Prostate gland (tissue), 2 donors: Measurements from ENCODE around the gene SOWAHC. TPM values are rescaled to one million over a fixed set of nuclear protein-coding genes. Genes with fewer than 3 reads are reported as not detected.
A peak's percentile ranks its signal among the peaks of the same experiment; 100 is the strongest.
"Not testable (repeated sequence)": the region's sequence is repeated elsewhere in the genome, so short reads cannot be mapped to it uniquely, and the experiment has no call there.

Experiments
- DNase-seq: peaks from one replicate; pipeline ENCODE4 v3.0.0-alpha.2; 2019; ENCODE audit warnings: low spot score
- H3K27ac ChIP-seq, 2 donors: fragments of 200-600 bp; sonication (generic); 2 replicates each; pipeline ENCODE4 v1.5.1; 2017 to 2019
- H3K27me3 ChIP-seq: fragments of 200-600 bp; sonication (generic); replicated peaks from 2 replicates; pipeline ENCODE4 v1.5.1; 2019; ENCODE audit not compliant: insufficient read depth
- H3K36me3 ChIP-seq, 2 donors: fragments of 200-600 bp; sonication (generic); 1 replicate in 1 of 2; 2 replicates in 1 of 2; pipeline versions ENCODE4 v1.5.1 to v1.8.1; 2017 to 2019
- H3K4me1 ChIP-seq: fragments of 200-600 bp; sonication (generic); replicated peaks from 2 replicates; pipeline ENCODE4 v1.5.1; 2019
- H3K4me3 ChIP-seq, 2 donors: fragments of 200-600 bp; sonication (generic); 2 replicates each; pipeline ENCODE4 v1.5.1; 2017 to 2019
- H3K9me3 ChIP-seq: fragments of 200-600 bp; sonication (generic); 2 replicates; pipeline ENCODE4 v1.5.1; 2017
- CTCF ChIP-seq, 4 experiments: fragments of 200-600 bp in 2 of 4; fragments of 450-650 bp in 2 of 4; sonication (generic) in 2 of 4; IDR thresholded peaks; 1 replicate in 3 of 4; 2 replicates in 1 of 4; pipeline ENCODE4 v1.5.1; 2016 to 2019; ENCODE audit warnings: antibody characterized with exemption in 4 of 4, mild to moderate bottlenecking in 2 of 4, moderate library complexity in 2 of 4
- POLR2A ChIP-seq: fragments of 450-650 bp; IDR thresholded peaks from one replicate; pipeline ENCODE4 v1.6.1; 2016; ENCODE audit warnings: antibody characterized with exemption, mild to moderate bottlenecking
- POLR2AphosphoS5 ChIP-seq: sonication (generic); formaldehyde crosslinking; IDR thresholded peaks from one replicate; pipeline ENCODE4 v1.6.1; 2017; ENCODE audit warnings: antibody characterized with exemption
- WGBS: methylation state at CpG from one replicate; pipeline ENCODE4 v1.1.5; 2018; 5-methylcytosine and 5-hydroxymethylcytosine counted together
- intact Hi-C: fragments of 100-400 bp; cut with DNase I; formaldehyde crosslinking; loops from one replicate; pipeline ENCODE4 v1.14.2; 2022
- total RNA-seq, 2 donors: library from RNA; depleted of rRNA; stranded (reverse); fragments of >200 nt; gene quantifications; one replicate each; pipeline ENCODE4 v1.1.0, GENCODE V29; 2016

Gene SOWAHC
- 10 to 100 TPM; 20.7 to 24.9 TPM for total RNA-seq

- no peaks in the 10 kb centered on the region for H3K4me1 ChIP-seq
- H3K27ac ChIP-seq, result peak within 1 kb of the TSS; percentile 95 to 99
- H3K9me3 ChIP-seq, result no peaks in the 10 kb centered on the region
- H3K4me3 ChIP-seq, result peak within 1 kb of the TSS; percentile 58 to 98
- peak; percentile 95 for TF ChIP-seq POLR2A
- peak; percentile 92 for TF ChIP-seq POLR2AphosphoS5
- TF ChIP-seq CTCF (IDR thresholded peaks at IDR 0.05), result peak in 1 of 4 experiments; percentile 16
- intact Hi-C loops, result loop anchor here (2.0 to 10.0 kb wide), 3 partner anchors 72 to 111 kb away; no protein-coding TSS in a partner anchor
- 1% methylated on average over 59 of the region's 104 CpGs for WGBS
- peak; percentile 94 for DNase-seq
- no peaks in the 10 kb centered on the region for H3K36me3 ChIP-seq
- H3K27me3 ChIP-seq, result no peaks in the 10 kb centered on the region
Observed at GRCh38 chr2:109613922-109614714, at the start of gene SOWAHC, which contains the start of gene SEPTIN10. SOWAHC (plus strand) TSS chr2:109614364; CDS start chr2:109614490, 126 bp downstream. SEPTIN10 (minus strand) TSS chr2:109613966; CDS start chr2:109613827, 139 bp downstream.

- no peak for DNase-seq
- H3K4me3 ChIP-seq, result no peak overlapping the region
- H3K27ac ChIP-seq, result no peak overlapping the region
- H3K9me3 ChIP-seq, result no peaks in the 10 kb centered on the region
- no peaks in the 10 kb centered on the region for H3K27me3 ChIP-seq
- 32% methylated on average over 1 of the region's 1 CpG for WGBS
- no peaks in the 10 kb centered on the region for H3K36me3 ChIP-seq
- H3K4me1 ChIP-seq, result no peaks in the 10 kb centered on the region
- TF ChIP-seq POLR2AphosphoS5, result no peak
- no peak for TF ChIP-seq POLR2A
- TF ChIP-seq CTCF (IDR thresholded peaks at IDR 0.05), result no peak
- intact Hi-C loops, result no loop called here
Observed at GRCh38 chr2:109575373-109575772, 38.8 kb upstream of the SOWAHC start.

- WGBS, result 98% methylated on average over 7 of the region's 7 CpGs
Observed at GRCh38 chr2:109577630-109578029, 36.5 kb upstream of the SOWAHC start.

GRCh38 chr2:109582928-109583895 is 31.0 kb upstream of the SOWAHC start:
- DNase-seq, result no peak
- Histone ChIP-seq H3K36me3 (no peaks in the 10 kb centered on the region), H3K27me3 (no peaks in the 10 kb centered on the region), H3K9me3 (no peaks in the 10 kb centered on the region), H3K4me1 (no peaks in the 10 kb centered on the region), H3K4me3 (no peak overlapping the region), H3K27ac (no peak overlapping the region)
- TF ChIP-seq POLR2AphosphoS5 (no peak), POLR2A (no peak), CTCF (IDR thresholded peaks at IDR 0.05) (no peak)
- intact Hi-C loops, result no loop called here
- 87% methylated on average over 6 of the region's 6 CpGs for WGBS

More at GRCh38 chr2:109577630-109578029, 36.5 kb upstream of the SOWAHC start:
- H3K36me3 ChIP-seq, intact Hi-C loops, H3K4me3 ChIP-seq, H3K27me3 ChIP-seq, H3K9me3 ChIP-seq, DNase-seq, H3K4me1 ChIP-seq, H3K27ac ChIP-seq: not testable (repeated sequence)

- Histone ChIP-seq H3K4me3 (no peak overlapping the region), H3K9me3 (no peaks in the 10 kb centered on the region), H3K27me3 (no peaks in the 10 kb centered on the region), H3K36me3 (no peaks in the 10 kb centered on the region), H3K27ac (no peak overlapping the region), H3K4me1 (no peaks in the 10 kb centered on the region)
- TF ChIP-seq POLR2AphosphoS5, result no peak
- no peak for TF ChIP-seq POLR2A
- TF ChIP-seq CTCF (IDR thresholded peaks at IDR 0.05), result no peak
- DNase-seq, result no peak
- intact Hi-C loops, result no loop called here
Observed at GRCh38 chr2:109586687-109587086, 27.5 kb upstream of the SOWAHC start.
